ENCODE measurements around the gene TIA1.

- TF ChIP-seq EZH2phosphoT487 (IDR thresholded peaks at IDR 0.05; ENCODE audit: borderline replicate concordance, low read length) (no peak), CTCF (IDR thresholded peaks at IDR 0.05; ENCODE audit: low read depth, low read length, poor library complexity, severe bottlenecking) (no peak)
These were observed 35.2 kb upstream of the TIA1 start for GRCh38 chr2:70283500-70284191.
